DMS53 treated with DMSO at 0.1 percent for 48 hours (cell line): ENCODE data around the gene TTYH3.

Experiments
- DNase-seq: peaks from one replicate; lab custom pipeline; 2025; ENCODE audit not compliant: unreplicated experiment; lab: John Stamatoyannopoulos, UW

Gene TTYH3

GRCh38 chr7:2701832-2702593, 70.2 kb downstream of the TTYH3 start:
- DNase-seq = no peak

- no peak for DNase-seq
Measured at GRCh38 chr7:2702594-2702957, 70.8 kb downstream of the TTYH3 start.

GRCh38 chr7:2705371-2706096, 73.7 kb downstream of the TTYH3 start:
- no peak for DNase-seq

- no peak for DNase-seq
Measured at GRCh38 chr7:2706685-2707126, 74.9 kb downstream of the TTYH3 start.

GRCh38 chr7:2707481-2707880, 75.7 kb downstream of the TTYH3 start:
- no peak for DNase-seq

GRCh38 chr7:2708041-2708440, 76.3 kb downstream of the TTYH3 start:
- DNase-seq = no peak

- DNase-seq = no peak
Measured at GRCh38 chr7:2708547-2709310, 76.9 kb downstream of the TTYH3 start.

GRCh38 chr7:2709553-2710285, 77.9 kb downstream of the TTYH3 start:
- peak; percentile 75 for DNase-seq

- no peak for DNase-seq
Measured at GRCh38 chr7:2710286-2710655, 78.5 kb downstream of the TTYH3 start.

GRCh38 chr7:2710901-2711551, 79.2 kb downstream of the TTYH3 start:
- DNase-seq = no peak

- no peak for DNase-seq
Measured at GRCh38 chr7:2711895-2712675, 80.3 kb downstream of the TTYH3 start.

GRCh38 chr7:2713370-2713769, 81.6 kb downstream of the TTYH3 start:
- no peak for DNase-seq

- no peak for DNase-seq
Measured at GRCh38 chr7:2713978-2714377, 82.2 kb downstream of the TTYH3 start.
